ENCODE results near the gene ARHGEF10L. TPM values are rescaled to one million over a fixed set of nuclear protein-coding genes. Genes with fewer than 3 reads are reported as not detected.

Gene ARHGEF10L
- total RNA-seq, 1 donor from 2014 or later = 20.3 TPM

DNA sequence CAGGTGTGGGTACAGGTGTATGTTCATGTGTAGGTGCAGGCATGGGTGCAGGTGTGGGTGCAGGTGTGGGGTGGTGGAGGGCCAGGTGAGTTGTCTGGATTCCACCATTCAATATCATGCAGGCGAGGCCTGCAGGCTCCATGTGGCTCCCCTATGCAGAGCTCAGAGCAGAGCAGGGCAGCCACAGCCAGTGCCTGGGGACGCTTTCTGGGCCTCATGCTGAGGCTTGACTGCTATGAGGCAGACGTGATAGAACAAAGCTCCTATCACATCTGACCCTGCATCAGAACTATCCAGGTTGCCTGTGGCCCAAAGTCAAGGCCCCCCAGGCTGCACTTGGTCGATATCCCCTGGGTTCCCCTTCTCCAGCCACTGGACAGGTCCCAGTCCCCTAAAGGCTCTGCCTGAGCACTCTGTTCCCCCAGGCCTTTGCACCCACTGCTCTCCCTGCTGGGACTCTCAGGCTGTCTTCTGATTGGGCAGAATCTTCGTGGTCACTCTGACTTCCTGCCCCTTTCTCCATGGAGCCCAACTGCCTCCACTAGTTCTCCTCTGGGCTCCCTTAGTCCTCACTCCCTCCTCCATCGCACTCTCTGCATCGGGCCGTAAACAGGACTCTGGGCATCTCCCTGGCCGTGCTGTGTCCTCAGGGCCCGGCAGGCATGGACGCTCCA lies 137.0 kb downstream of the ARHGEF10L start:
- Histone ChIP-seq H3K4me1 (peaks cover 21% of the 10 kb centered on the region), H4K20me1 (ENCODE audit: low read depth) (peaks cover 22% of the 10 kb centered on the region), H3K36me3 (no peaks in the 10 kb centered on the region), H3K27ac (no peak overlapping the region), H3F3A (ENCODE audit: low read depth) (peaks cover 3% of the 10 kb centered on the region), H2AFZ (replicated peaks) (no peak overlapping the region), H3K4me3 (no peak overlapping the region), H3K4me2 (no peak overlapping the region), H3K79me2 (ENCODE audit: low read depth) (no peaks in the 10 kb centered on the region), H3K9ac (no peak overlapping the region), H3K9me3 (ENCODE audit: low read depth) (no peaks in the 10 kb centered on the region), H3K27me3 (no peaks in the 10 kb centered on the region)
- no peak overlapping the region for H3K4me3 Mint-ChIP-seq
- H3K4me1 Mint-ChIP-seq = peaks cover 39% of the 10 kb centered on the region
- H3K27me3 Mint-ChIP-seq (ENCODE audit: insufficient read depth, low read depth) = peaks cover 6% of the 10 kb centered on the region
- H3K27ac Mint-ChIP-seq = no peak overlapping the region
- peaks cover 8% of the 10 kb centered on the region for H3K36me3 Mint-ChIP-seq
- H3K9me3 Mint-ChIP-seq = no peaks in the 10 kb centered on the region
- DNase-seq (ENCODE audit: low spot score) = no peak
- no peak for TF ChIP-seq EZH2phosphoT487 (IDR thresholded peaks at IDR 0.05)
- TF ChIP-seq, protein P1, sequence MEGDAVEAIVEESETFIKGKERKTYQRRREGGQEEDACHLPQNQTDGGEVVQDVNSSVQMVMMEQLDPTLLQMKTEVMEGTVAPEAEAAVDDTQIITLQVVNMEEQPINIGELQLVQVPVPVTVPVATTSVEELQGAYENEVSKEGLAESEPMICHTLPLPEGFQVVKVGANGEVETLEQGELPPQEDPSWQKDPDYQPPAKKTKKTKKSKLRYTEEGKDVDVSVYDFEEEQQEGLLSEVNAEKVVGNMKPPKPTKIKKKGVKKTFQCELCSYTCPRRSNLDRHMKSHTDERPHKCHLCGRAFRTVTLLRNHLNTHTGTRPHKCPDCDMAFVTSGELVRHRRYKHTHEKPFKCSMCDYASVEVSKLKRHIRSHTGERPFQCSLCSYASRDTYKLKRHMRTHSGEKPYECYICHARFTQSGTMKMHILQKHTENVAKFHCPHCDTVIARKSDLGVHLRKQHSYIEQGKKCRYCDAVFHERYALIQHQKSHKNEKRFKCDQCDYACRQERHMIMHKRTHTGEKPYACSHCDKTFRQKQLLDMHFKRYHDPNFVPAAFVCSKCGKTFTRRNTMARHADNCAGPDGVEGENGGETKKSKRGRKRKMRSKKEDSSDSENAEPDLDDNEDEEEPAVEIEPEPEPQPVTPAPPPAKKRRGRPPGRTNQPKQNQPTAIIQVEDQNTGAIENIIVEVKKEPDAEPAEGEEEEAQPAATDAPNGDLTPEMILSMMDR (IDR thresholded peaks at IDR 0.05) = no peak
- no peak for TF ChIP-seq EZH2 (IDR thresholded peaks at IDR 0.05)

DNA sequence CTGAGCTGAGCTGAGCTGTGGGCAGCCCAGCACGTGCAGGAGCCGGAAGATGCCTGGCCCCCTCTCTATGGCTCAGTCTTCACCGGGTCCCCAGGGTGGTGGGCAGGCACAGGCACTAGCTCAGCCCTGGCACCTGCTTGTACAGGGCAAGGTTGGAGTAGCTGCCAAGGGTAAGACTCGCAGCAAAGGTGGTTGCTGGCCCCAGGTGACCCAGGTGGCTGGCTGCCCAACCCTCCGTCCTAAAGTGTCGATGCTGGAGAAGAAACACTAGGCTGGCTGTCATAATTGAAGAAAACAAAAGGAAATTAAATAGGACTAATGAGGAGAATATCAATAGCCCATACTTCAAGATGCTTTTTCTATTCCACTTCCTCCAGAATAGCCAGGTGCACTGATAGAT lies 138.5 kb downstream of the ARHGEF10L start:
- H3K4me3 Mint-ChIP-seq = no peak overlapping the region
- H3F3A ChIP-seq (ENCODE audit: low read depth) = no peaks in the 10 kb centered on the region
- H3K79me2 ChIP-seq (ENCODE audit: low read depth) = no peaks in the 10 kb centered on the region
- H3K9me3 ChIP-seq (ENCODE audit: low read depth) = no peaks in the 10 kb centered on the region
- H3K27ac ChIP-seq = no peak overlapping the region
- no peak overlapping the region for H3K4me3 ChIP-seq
- H3K4me2 ChIP-seq = no peak overlapping the region
- no peaks in the 10 kb centered on the region for H3K36me3 ChIP-seq
- peaks cover 15% of the 10 kb centered on the region for H3K4me1 ChIP-seq
- peaks cover 8% of the 10 kb centered on the region for H4K20me1 ChIP-seq (ENCODE audit: low read depth)
- H3K27me3 ChIP-seq = no peaks in the 10 kb centered on the region
- H3K4me1 Mint-ChIP-seq = peaks cover 32% of the 10 kb centered on the region
- no peak overlapping the region for H3K9ac ChIP-seq
- no peaks in the 10 kb centered on the region for H3K9me3 Mint-ChIP-seq
- peaks cover 6% of the 10 kb centered on the region for H3K27me3 Mint-ChIP-seq (ENCODE audit: insufficient read depth, low read depth)
- H2AFZ ChIP-seq (replicated peaks) = no peak overlapping the region
- peaks cover 6% of the 10 kb centered on the region for H3K36me3 Mint-ChIP-seq
- no peak overlapping the region for H3K27ac Mint-ChIP-seq
- DNase-seq (ENCODE audit: low spot score) = no peak
- TF ChIP-seq, protein P1 (IDR thresholded peaks at IDR 0.05) = no peak
- TF ChIP-seq EZH2phosphoT487 (IDR thresholded peaks at IDR 0.05) = no peak
- TF ChIP-seq EZH2 (IDR thresholded peaks at IDR 0.05) = no peak

DNA sequence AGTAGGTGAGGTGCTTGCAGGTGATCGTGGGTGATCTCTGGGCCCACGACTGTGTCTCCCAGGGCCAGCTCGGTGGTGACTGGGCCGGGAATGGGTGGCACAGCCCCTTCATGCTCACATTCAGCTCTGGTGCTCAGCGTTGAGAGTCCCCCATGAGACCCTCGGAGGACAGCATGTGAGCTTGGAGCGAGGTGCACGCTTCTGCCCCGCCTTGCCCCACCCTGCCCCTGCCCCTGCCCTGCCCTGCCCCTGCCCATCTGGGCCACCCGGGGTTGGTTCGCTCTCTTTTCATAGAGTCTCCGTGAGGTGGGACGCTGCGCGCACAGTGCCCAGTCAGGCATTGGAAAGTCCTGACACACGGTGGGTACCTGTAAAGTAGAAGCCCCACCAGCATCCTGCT lies 140.4 kb downstream of the ARHGEF10L start:
- H3K4me2 ChIP-seq = no peak overlapping the region
- no peaks in the 10 kb centered on the region for H3K36me3 ChIP-seq
- no peak overlapping the region for H3K9ac ChIP-seq
- H3K27ac ChIP-seq = no peak overlapping the region
- DNase-seq (ENCODE audit: low spot score) = no peak
- no peaks in the 10 kb centered on the region for H3K9me3 Mint-ChIP-seq
- H3K27ac Mint-ChIP-seq = no peak overlapping the region
- no peaks in the 10 kb centered on the region for H3K79me2 ChIP-seq (ENCODE audit: low read depth)
- TF ChIP-seq EZH2phosphoT487 (IDR thresholded peaks at IDR 0.05) (no peak), EZH2 (IDR thresholded peaks at IDR 0.05) (no peak)
- TF ChIP-seq, protein P1 (IDR thresholded peaks at IDR 0.05) = no peak
- peaks cover 2% of the 10 kb centered on the region for H3K27me3 Mint-ChIP-seq (ENCODE audit: insufficient read depth, low read depth)
- peaks cover 18% of the 10 kb centered on the region for H3K4me1 ChIP-seq
- peaks cover 5% of the 10 kb centered on the region for H3K36me3 Mint-ChIP-seq
- H3K4me1 Mint-ChIP-seq = peaks cover 30% of the 10 kb centered on the region
- peaks cover 10% of the 10 kb centered on the region for H4K20me1 ChIP-seq (ENCODE audit: low read depth)
- H3K4me3 Mint-ChIP-seq = no peak overlapping the region
- no peaks in the 10 kb centered on the region for H3K27me3 ChIP-seq
- H3K9me3 ChIP-seq (ENCODE audit: low read depth) = no peaks in the 10 kb centered on the region
- peaks cover 10% of the 10 kb centered on the region for H3F3A ChIP-seq (ENCODE audit: low read depth)
- no peak overlapping the region for H2AFZ ChIP-seq (replicated peaks)
- no peak overlapping the region for H3K4me3 ChIP-seq

Data from neural progenitor cell (in vitro differentiated cells).